ENCODE measurements around the gene RANBP3L.
"Not testable (repeated sequence)": the region's sequence is repeated elsewhere in the genome, so short reads cannot be mapped to it uniquely, and the experiment has no call there.

RANBP3L gene

GRCh38 chr5:36208786-36209185 lies 92.9 kb downstream of the RANBP3L start:
- DNase-seq (ENCODE audit: low read depth in 2 of 3, low spot score in 1 of 3) = no peak

- DNase-seq (ENCODE audit: low read depth in 2 of 3, low spot score in 1 of 3) = no peak
Observed at GRCh38 chr5:36206913-36207312, 94.8 kb downstream of the RANBP3L start.

- DNase-seq (ENCODE audit: low read depth in 2 of 3, low spot score in 1 of 3) = no peak
Observed at GRCh38 chr5:36205329-36205728, 96.4 kb downstream of the RANBP3L start.

- DNase-seq (ENCODE audit: low read depth in 2 of 3, low spot score in 1 of 3) = no peak
Observed at GRCh38 chr5:36202521-36202961, 99.2 kb downstream of the RANBP3L start.

GRCh38 chr5:36200513-36200912 lies 101.2 kb downstream of the RANBP3L start:
- DNase-seq (ENCODE audit: low read depth in 2 of 3, low spot score in 1 of 3) = no peak

GRCh38 chr5:36199620-36200019 lies 102.1 kb downstream of the RANBP3L start:
- no peak for DNase-seq (ENCODE audit: low read depth in 2 of 3, low spot score in 1 of 3)

GRCh38 chr5:36198783-36199182 lies 102.9 kb downstream of the RANBP3L start:
- not testable (repeated sequence) for DNase-seq (ENCODE audit: low read depth in 2 of 3, low spot score in 1 of 3)

Measured in stimulated activated CD4-positive, alpha-beta T cell treated with anti-CD3 and anti-CD28 coated beads, Interleukin-12 subunit alpha, Interleukin-12 subunit beta, amount 100 ng/mL, for 48 hours (primary cell).